Common myeloid progenitor, CD34-positive (primary cell): Measurements from ENCODE around the gene P4HB.

Experiments used
- CTCF ChIA-PET: fragments of 350-600 bp; sonication (Branson Sonifier 250); formaldehyde crosslinking; loops from one replicate; lab custom pipeline; 2021; ENCODE audit warnings: antibody characterized with exemption; lab: Charles Lee
- POLR2A ChIA-PET: fragments of 350-600 bp; sonication (Branson Sonifier 250); formaldehyde crosslinking; loops from one replicate; lab custom pipeline; 2021; ENCODE audit warnings: antibody characterized with exemption; lab: Charles Lee
- DNase-seq, 3 donors: peaks; one replicate each; pipeline versions ENCODE4 v3.0.0 to v3.0.0-alpha.2; 2013
- H3K27ac ChIP-seq, 2 experiments: 1 replicate in 1 of 2; 2 replicates in 1 of 2; pipeline ENCODE4 v1.7.0; 2013; ENCODE audit warnings: inconsistent platforms in 2 of 2, low read length in 2 of 2, mild to moderate bottlenecking in 2 of 2, low read depth in 1 of 2, moderate library complexity in 1 of 2; ENCODE audit not compliant: severe bottlenecking in 2 of 2, insufficient read depth in 1 of 2, poor library complexity in 1 of 2
- H3K27me3 ChIP-seq, 5 experiments: replicated peaks in 2 of 5; 1 replicate in 3 of 5; 2 replicates in 2 of 5; pipeline versions ENCODE4 v1.6.1 to v1.7.0; 2013; ENCODE audit warnings: low read length in 4 of 5, mild to moderate bottlenecking in 2 of 5, moderate library complexity in 2 of 5, inconsistent platforms in 1 of 5; ENCODE audit not compliant: insufficient read depth in 5 of 5, control insufficient read depth in 4 of 5
- H3K36me3 ChIP-seq, 4 experiments: 1 replicate in 2 of 4; 2 replicates in 2 of 4; pipeline versions ENCODE4 v1.6.1 to v1.7.0; 2013; ENCODE audit warnings: low read length in 3 of 4, control low read depth in 1 of 4, mild to moderate bottlenecking in 1 of 4; ENCODE audit not compliant: control insufficient read depth in 4 of 4, insufficient read depth in 4 of 4
- H3K4me1 ChIP-seq, 4 experiments: 1 replicate in 3 of 4; 2 replicates in 1 of 4; pipeline versions ENCODE4 v1.6.1 to v1.7.1; 2013; ENCODE audit warnings: low read length in 3 of 4, mild to moderate bottlenecking in 3 of 4, control low read depth in 1 of 4, inconsistent platforms in 1 of 4, moderate library complexity in 1 of 4; ENCODE audit not compliant: control insufficient read depth in 4 of 4, insufficient read depth in 4 of 4; ENCODE audit errors: control extremely low read depth in 1 of 4
- H3K4me3 ChIP-seq, 7 experiments: 1 replicate in 4 of 7; 2 replicates in 3 of 7; pipeline versions ENCODE4 v1.5.1 to v1.7.0; 2013; ENCODE audit warnings: mild to moderate bottlenecking in 7 of 7, low read length in 6 of 7, moderate library complexity in 6 of 7, inconsistent platforms in 2 of 7, low read depth in 2 of 7, control low read depth in 1 of 7; ENCODE audit not compliant: insufficient read depth in 4 of 7, control insufficient read depth in 1 of 7; ENCODE audit errors: extremely low read depth in 1 of 7
- H3K9me3 ChIP-seq, 5 experiments: 1 replicate in 4 of 5; 2 replicates in 1 of 5; pipeline versions ENCODE4 v1.6.1 to v1.7.1; 2013; ENCODE audit warnings: low read length in 4 of 5, mild to moderate bottlenecking in 2 of 5, inconsistent platforms in 1 of 5, low read depth in 1 of 5, moderate library complexity in 1 of 5; ENCODE audit not compliant: control insufficient read depth in 4 of 5, insufficient read depth in 2 of 5; ENCODE audit errors: control extremely low read depth in 1 of 5
- WGBS: methylation state at CpG from one replicate; pipeline ENCODE4 v1.1.5; 2013; ENCODE audit not compliant: insufficient coverage; 5-methylcytosine and 5-hydroxymethylcytosine counted together

The P4HB gene

GRCh38 chr17:81829858-81830257 lies 30.5 kb downstream of the P4HB start:
- 98% methylated on average over 6 of the region's 6 CpGs for WGBS
- Histone ChIP-seq H3K27ac (no peak overlapping the region), H3K9me3 (no peaks in the 10 kb centered on the region), H3K4me3 (no peak overlapping the region), H3K4me1 (peaks cover 0 to 36% (median 27%) of the 10 kb centered on the region in 4 experiments), H3K27me3 (no peaks in the 10 kb centered on the region), H3K36me3 (peaks cover 0 to 4% (median under 1%) of the 10 kb centered on the region in 4 experiments)
- no peak for DNase-seq
- CTCF ChIA-PET = interaction anchor here (1.3 kb wide), 1 partner anchor 8 kb away, joined by 5 read pairs; no protein-coding TSS in a partner anchor
- POLR2A ChIA-PET = no interaction called here

GRCh38 chr17:81828656-81829055 lies 31.7 kb downstream of the P4HB start:
- WGBS = 93% methylated on average over 6 of the region's 7 CpGs
- no peak for DNase-seq
- Histone ChIP-seq H3K27ac (no peak overlapping the region), H3K4me1 (peaks cover 0 to 27% (median 21%) of the 10 kb centered on the region in 4 experiments), H3K4me3 (no peak overlapping the region), H3K27me3 (no peaks in the 10 kb centered on the region), H3K9me3 (no peaks in the 10 kb centered on the region), H3K36me3 (peaks cover 2 to 12% (median 9%) of the 10 kb centered on the region in 4 experiments)
- ChIA-PET POLR2A (no interaction called here), CTCF (interaction anchor here (1.2 to 1.9 kb wide), 4 partner anchors 8 to 143 kb away, joined by 3 to 5 read pairs (median 4); no protein-coding TSS in a partner anchor)

- ChIA-PET POLR2A (interaction anchor here (0.5 kb wide), 1 partner anchor 17 kb away, joined by 7 read pairs; no protein-coding TSS in a partner anchor), CTCF (interaction anchor here (0.9 kb wide), 1 partner anchor 13 kb away, joined by 3 read pairs; no protein-coding TSS in a partner anchor)
- DNase-seq = no peak
- Histone ChIP-seq H3K27ac (no peak overlapping the region), H3K9me3 (no peaks in the 10 kb centered on the region), H3K36me3 (peaks cover 2 to 24% (median 16%) of the 10 kb centered on the region in 4 experiments), H3K27me3 (no peaks in the 10 kb centered on the region), H3K4me1 (peaks cover 0 to 18% (median 5%) of the 10 kb centered on the region in 4 experiments), H3K4me3 (no peak overlapping the region)
- WGBS = 88% methylated on average over 8 of the region's 11 CpGs
Observed at GRCh38 chr17:81825841-81826466, 34.4 kb downstream of the P4HB start.

GRCh38 chr17:81824595-81824994 lies 35.7 kb downstream of the P4HB start:
- 98% methylated on average over 10 of the region's 11 CpGs for WGBS
- Histone ChIP-seq H3K27me3 (peaks cover 0 to under 1% (median 0%) of the 10 kb centered on the region in 5 experiments), H3K36me3 (peaks cover 2 to 24% (median 14%) of the 10 kb centered on the region in 4 experiments), H3K4me3 (no peak overlapping the region), H3K27ac (no peak overlapping the region), H3K9me3 (no peaks in the 10 kb centered on the region), H3K4me1 (peaks cover 0 to 18% (median 5%) of the 10 kb centered on the region in 4 experiments)
- ChIA-PET CTCF (interaction anchor here (1.4 kb wide), 1 partner anchor 94 kb away, joined by 4 read pairs; no protein-coding TSS in a partner anchor), POLR2A (interaction anchor here (0.6 kb wide), 1 partner anchor 11 kb away, joined by 3 read pairs; no protein-coding TSS in a partner anchor)
- DNase-seq = no peak

GRCh38 chr17:81823820-81824550 lies 36.4 kb downstream of the P4HB start:
- DNase-seq = no peak
- Histone ChIP-seq H3K27me3 (peaks cover 0 to 6% (median 0%) of the 10 kb centered on the region in 5 experiments), H3K36me3 (peaks cover 2 to 24% (median 14%) of the 10 kb centered on the region in 4 experiments), H3K9me3 (no peaks in the 10 kb centered on the region), H3K4me3 (no peak overlapping the region), H3K4me1 (peaks cover 0 to 17% (median 5%) of the 10 kb centered on the region in 4 experiments), H3K27ac (no peak overlapping the region)
- CTCF ChIA-PET = interaction anchor here (1.4 kb wide), 1 partner anchor 93 kb away, joined by 4 read pairs; no protein-coding TSS in a partner anchor
- 95% methylated on average over 32 of the region's 33 CpGs for WGBS
- POLR2A ChIA-PET = no interaction called here

- CTCF ChIA-PET = interaction anchor here (1.2 to 2.3 kb wide), 2 partner anchors 11 to 93 kb away, joined by 3 to 9 read pairs; partner anchors contain the start of genes MCRIP1 and PPP1R27
- no peak for DNase-seq
- POLR2A ChIA-PET = no interaction called here
- peaks cover 0 to 12% (median 5%) of the 10 kb centered on the region in 4 experiments for H3K4me1 ChIP-seq
- H3K9me3 ChIP-seq = no peaks in the 10 kb centered on the region
- peaks cover 0 to 9% (median 2%) of the 10 kb centered on the region in 5 experiments for H3K27me3 ChIP-seq
- H3K4me3 ChIP-seq = no peak overlapping the region
- 98% methylated on average over 27 of the region's 30 CpGs for whole genome bisulfite sequencing
- peaks cover 2 to 24% (median 14%) of the 10 kb centered on the region in 4 experiments for H3K36me3 ChIP-seq
- H3K27ac ChIP-seq = no peak overlapping the region
Observed at GRCh38 chr17:81822996-81823819, 37.1 kb downstream of the P4HB start.
